Suppressor macrophage treated with lipopolysaccharide for 1 hour (primary cell): ENCODE measurements around the gene RAB33A.
A peak's percentile ranks its signal among the peaks of the same experiment; 100 is the strongest.

Experiments used
- DNase-seq, 3 donors: peaks; one replicate each; pipeline ENCODE4 v3.0.0-alpha.2; 2020 to 2022

Gene RAB33A

DNA sequence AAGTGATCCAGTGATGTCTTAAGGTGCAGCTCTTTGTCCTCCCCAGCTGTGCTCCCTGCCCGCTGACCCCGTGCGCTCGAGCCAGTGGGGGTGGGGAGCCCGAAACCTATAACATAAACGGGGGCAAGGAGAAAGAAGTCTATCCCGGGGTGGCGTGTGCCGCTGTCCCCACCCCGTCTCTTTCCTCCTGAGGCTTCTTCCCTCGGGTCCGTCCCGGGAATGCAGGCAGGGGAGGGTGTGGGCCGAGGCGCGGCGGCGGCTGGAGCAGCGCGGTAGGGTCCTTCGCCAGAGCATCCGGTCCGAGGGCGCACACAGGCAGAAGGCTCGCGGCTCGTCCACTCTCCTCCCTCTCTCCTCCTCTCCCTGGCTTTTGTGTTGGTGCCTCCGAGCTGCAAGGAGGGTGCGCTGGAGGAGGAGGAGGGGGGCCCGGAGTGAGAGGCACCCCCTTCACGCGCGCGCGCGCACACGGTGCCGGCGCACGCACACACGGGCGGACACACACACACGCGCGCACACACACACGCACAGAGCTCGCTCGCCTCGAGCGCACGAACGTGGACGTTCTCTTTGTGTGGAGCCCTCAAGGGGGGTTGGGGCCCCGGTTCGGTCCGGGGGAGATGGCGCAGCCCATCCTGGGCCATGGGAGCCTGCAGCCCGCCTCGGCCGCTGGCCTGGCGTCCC is at the start of gene RAB33A:
RAB33A (plus strand) TSS at position 517 of the 681 bp plus-strand sequence; CDS start at position 618, 101 bp downstream.
- peak in 1 of 3 donors; percentile 27 for DNase-seq

DNA sequence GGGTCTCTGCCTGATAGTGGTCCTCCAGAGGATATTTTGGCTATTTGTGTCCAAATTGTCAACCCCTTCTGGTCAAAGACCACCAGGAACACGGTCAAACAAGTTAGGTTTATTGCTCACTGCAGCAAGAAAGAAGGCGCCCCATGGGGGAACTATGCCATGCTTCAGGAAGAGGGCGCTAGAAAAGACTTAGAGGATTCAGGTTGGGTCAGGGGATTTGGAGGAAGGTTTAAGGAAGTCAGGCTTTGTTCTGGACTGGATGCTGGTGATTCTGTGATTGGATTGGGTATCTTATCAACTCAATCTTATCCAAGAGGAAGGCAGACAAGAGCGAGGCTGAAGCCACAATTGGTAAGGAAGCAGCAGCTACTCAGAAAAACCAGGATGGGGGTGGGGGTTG is 47.2 kb upstream of the RAB33A start:
- no peak for DNase-seq

GRCh38 chrX:130125091-130125874 is 46.5 kb upstream of the RAB33A start:
- DNase-seq: no peak

DNA sequence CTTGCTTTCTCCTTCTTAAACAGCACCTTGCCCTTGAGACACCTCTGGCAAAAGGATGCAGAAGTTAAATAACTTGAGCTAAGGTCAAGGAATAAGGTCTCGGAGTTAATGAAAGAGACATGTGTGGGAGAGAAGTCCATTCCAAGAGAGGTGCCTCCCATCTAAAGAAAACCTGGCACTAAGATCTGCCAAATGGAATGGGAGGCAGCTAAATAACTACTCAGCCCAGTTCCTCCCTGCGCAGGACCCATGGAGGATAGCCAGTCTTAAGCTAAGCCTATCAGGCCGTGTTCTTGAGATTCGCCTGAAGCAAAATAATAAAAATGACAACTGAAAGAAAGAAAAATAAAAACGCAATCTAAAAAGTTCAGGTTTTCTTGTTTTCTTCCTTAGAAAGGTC is 40.8 kb upstream of the RAB33A start:
- no peak for DNase-seq

GRCh38 chrX:130136496-130136895 is 35.3 kb upstream of the RAB33A start:
- no peak for DNase-seq

GRCh38 chrX:130136961-130137360 is 34.8 kb upstream of the RAB33A start:
- DNase-seq: no peak

GRCh38 chrX:130139474-130140201 is 32.1 kb upstream of the RAB33A start:
- no peak for DNase-seq

DNA sequence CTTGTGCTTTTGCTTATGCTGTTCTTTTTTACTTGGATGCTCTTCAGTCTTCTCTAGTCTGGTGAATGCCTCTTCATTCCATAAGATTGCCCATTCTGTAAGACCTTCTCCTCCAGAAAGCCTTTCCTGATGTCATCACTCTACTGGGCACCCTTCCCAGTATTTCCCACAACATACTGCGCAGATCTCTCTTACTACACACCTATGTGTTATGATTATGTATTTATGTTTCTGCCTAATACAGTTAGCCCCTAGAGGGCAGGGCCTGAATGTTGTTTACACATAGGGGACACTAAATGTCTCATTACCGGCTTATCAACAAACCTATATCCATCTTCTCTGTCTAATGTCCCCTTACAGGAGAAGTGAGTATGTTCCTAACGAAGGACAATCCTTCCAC is 27.3 kb upstream of the RAB33A start:
- no peak for DNase-seq

DNA sequence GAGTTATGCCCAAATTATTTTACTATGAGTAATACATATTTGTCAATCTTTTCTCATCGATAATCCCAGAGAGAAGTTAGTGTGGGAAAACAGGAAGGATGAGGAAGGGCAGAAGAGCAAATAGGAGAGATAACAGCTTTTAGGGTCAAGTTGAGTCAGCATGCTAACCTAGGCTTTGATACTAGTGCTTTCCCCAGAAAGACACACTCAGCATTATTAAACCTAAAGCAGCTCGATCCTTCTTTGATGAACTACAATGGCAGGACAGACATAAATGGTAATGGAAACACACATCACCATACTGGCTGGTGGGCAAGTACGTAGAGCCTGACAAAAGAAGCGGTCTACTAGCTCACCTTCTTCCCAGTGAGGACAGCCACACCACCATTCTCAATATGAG is 26.6 kb upstream of the RAB33A start:
- DNase-seq: no peak

DNA sequence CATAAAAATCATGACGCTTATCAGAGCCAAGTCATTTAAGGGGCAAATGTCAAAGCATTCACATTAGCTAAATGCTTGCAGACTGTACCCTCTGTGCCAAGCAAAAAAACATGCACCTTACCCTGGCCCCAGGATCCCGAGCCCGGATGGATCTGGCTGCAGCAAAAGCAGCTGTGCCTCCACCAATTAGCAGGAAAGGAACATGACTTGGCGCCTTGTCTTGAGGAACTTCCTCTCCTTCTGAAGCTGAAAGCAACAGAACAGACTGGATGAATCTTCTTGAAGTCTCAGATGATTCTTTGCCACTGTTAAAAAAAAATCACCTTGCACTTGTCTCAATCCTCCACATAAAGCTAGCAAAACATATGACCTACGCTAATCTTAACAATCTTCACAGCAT is 24.1 kb upstream of the RAB33A start:
- no peak for DNase-seq

- no peak for DNase-seq
These were observed 16.2 kb upstream of the RAB33A start for GRCh38 chrX:130155564-130155963.

- no peak for DNase-seq
These were observed 13.5 kb upstream of the RAB33A start for GRCh38 chrX:130158311-130158710.

DNA sequence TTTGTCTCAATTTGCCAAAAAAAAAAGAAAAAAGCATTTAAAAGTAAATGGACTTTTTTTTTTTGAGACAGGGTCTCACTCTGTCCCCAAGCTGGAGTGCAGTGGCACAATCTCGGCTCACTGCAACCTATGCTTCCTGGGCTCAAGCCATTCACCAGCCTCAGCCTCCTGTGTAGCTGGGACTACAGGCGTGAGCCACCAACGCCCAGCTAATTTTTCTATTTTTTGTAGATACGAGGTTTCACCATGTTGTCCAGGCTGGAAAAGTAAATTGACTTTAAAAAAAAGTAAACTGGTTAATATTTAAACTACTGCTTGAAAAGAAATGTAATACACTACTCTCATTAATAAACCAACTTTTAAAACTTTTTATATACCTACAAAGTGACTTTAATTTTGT is 12.0 kb upstream of the RAB33A start:
- DNase-seq: no peak

DNA sequence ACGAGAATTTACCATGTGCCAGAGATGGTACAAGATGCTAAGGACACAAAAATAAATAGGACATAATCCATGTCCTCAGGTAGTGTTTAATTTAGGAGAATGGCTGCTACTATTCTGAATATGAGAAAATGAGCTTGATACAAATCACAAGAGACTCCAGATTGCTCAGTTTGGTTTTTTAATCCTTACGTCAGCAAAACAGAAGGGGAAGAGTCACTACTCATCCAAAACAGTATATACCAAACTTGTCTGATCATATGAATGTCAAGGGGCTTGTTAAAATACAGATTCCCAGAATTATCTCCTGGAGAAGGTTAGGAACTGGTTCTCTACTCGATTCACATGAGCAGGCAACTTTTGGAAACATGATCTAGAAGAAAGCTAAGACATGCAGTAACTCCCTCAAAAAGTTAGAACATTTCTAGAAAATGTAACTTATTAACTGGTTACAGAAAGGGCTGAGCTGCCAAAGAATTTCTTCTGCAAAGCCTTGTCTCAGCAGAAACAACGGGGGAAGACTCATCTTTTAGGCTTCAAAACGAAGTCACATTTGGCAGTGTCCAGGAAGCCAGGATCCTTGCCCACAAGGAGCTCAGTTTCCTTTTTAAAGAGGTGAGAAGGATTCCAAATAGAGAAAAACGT is 9.5 kb upstream of the RAB33A start:
- DNase-seq: no peak

- no peak for DNase-seq
These were observed 8.4 kb upstream of the RAB33A start for GRCh38 chrX:130163398-130163797.

DNA sequence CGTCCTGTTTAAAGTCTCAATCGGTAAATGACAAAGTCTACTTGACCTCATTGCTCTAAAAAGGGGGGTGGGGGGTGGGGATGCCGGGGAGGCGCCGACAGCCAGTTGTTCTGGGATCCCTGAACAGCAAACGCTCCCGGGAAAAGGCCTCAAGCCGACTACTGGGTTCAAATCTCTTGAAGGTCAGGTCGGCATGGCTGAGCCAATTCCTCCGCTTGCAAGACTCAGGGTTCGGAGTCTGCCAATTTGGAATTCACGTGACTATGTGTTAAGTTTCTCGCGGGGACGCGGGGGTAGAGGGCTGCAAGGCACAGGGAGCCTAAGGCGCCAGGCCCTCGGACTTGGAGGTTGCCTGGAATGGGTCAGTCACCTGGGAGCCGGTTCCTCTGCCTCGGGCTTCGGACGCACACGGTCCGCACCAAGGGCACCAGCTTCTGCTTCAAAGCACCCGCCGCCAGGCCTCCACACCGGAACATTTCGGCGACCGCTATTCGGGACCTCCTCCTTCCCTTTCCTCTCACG is 6.5 kb upstream of the RAB33A start:
- peak in 2 of 3 donors; percentile 40 to 50 for DNase-seq

DNA sequence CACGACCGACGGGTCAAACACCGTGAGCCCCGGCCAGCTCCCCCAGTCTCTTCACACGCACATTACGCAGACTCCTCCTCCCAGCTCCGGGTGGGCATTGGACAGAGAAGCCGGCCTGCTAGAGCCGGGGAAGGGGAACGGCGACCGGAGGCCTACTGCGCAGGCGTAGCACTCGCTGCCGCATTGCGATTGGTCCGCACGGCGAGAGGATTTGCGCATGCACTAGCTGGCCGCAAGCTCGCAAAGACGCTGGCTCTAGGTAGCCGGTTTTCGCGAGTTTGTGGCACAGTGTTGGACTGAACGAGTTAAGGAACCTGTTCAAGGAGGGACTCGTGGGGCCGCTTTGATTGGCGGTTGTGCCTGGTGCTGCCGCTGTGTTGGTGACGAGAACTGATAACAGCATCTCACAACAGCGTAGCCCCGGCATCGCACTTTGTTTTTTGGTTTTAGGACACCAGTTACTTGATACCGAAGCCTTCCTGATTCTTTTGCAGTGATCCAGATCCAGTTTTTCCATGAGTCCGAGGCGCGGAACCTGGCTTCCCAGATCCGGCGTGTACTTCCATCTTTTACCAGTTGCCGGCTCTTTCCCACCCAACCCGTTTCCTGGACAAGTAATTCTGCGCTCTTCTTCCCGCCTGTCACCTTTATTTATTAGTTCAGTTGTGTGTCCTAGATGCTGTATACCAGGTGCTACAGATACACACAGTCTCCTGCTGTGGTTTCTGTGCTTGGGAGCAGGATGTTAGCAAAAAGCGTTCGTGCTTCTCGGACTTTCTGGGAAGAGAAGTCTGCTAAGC is 5.9 kb upstream of the RAB33A start, which contains the start of gene AIFM1:
AIFM1 (minus strand) TSS at position 139 of the 800 bp plus-strand sequence. CDS start 185 bp downstream, outside the sequence.
- peak; percentile 90 to 92 (median 90) for DNase-seq

DNA sequence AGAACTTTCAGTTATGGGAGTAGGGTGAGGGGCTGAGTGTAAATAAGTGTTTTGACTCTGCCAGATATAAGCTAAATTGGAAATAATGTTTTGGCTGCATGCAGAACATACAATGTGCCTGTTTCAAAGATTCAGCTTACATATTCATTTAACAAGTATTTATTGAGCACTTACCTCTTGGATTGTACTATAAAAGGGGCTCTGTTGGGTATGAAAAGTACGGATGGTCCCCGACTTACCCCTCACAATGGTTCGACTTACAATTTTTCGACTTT is 5.3 kb upstream of the RAB33A start:
- DNase-seq: no peak

DNA sequence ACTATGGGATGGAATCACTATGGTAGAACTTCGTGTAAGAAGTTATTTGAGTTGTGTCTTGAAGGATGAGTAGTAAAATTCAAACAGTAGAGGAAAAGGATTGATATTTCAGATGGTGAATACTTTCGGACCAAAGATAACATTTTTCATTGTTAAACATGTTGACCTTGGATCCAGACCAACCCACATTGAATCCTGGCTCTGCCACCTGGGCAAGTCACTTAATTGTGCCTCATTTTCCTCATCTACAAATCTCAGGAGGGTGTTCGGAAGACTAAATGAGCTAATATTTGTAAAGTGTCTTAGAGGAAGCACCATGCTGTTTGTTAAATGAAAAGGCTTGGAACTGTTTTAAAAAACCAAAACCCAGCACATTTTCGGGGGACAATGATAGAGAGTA is 4.7 kb upstream of the RAB33A start:
- no peak for DNase-seq

DNA sequence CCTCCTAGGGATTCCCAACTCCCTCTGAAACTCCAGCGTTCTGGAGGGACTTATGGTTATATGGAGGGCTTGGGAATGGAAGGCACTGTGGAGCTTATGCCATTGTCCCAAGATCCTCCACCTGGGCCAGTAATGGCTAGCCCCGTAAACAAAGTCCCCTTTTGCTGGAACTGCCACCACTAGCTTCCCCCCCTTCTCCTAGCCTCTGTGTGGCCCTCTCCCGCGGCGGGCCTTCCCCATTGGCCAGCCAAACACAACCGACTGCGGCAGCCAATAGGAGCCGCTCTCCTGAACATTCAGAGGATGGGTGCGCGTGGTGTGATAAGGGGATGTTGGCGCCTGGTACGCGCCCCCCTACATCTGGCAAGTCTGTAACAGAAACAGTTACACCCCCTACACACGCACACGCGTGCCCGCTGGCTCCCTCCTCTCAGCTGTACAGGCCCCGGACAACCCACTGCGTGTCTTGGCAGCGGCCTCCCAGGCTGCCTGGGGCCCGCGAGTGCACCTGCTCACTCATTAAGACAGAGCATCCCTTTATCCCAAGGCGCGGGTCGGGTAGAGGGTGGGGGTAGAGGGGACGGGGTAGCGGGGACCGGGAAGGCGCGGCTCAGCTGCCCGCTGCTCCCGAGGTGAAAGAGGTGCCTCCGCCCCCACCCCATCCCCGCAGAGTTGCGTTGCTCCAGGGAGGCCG is 863 bp upstream of the RAB33A start:
- peak; percentile 32 to 61 (median 52) for DNase-seq

GRCh38 chrX:130172127-130172845 is 524 bp downstream of the RAB33A start:
- DNase-seq: no peak
